ENCODE data around the gene TPCN1.
"Not testable (repeated sequence)": the region's sequence is repeated elsewhere in the genome, so short reads cannot be mapped to it uniquely, and the experiment has no call there.

The TPCN1 gene

DNA sequence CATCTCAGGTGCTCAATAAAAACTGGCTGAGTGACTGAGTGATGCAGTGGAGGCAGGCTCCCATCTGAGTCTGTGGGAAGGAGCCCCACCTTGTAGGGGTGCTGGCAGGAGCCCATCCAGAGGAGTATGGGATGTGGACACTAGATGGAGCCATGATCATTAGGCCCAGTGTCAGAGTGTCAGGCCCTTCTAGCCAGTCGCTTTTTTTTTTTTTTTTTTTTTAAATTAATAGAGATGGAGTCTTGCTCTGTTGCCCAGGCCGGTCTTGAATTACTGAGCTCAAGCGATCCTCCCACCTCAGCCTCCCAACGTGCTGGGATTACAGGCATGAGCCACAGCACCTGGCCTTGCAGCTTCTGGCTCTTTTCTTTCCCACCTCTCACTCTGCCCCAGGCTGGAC is 24.3 kb upstream of the TPCN1 start:
- peak; percentile 61 for DNase-seq (ENCODE audit: low spot score)

GRCh38 chr12:113197518-113198077 is 23.7 kb upstream of the TPCN1 start:
- DNase-seq (ENCODE audit: low spot score): no peak

DNA sequence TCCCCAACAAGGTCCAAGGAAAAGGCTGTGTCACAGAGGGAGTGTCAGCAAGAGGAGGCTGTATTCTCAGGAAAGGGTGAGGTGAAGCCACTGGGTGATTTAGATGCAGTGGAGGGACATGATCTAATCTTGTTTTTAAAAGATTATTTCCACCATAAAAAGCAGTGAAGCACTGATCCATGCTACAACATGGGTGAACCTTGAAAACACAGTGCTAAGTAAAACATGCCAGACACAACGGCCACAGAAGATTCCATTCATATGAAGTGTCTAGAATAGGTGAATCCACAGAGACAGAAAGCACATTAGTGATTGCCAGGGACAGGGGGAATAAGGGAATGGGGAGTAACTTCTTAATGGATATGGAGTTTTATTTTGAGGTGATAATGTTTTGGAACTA is 23.0 kb upstream of the TPCN1 start:
- DNase-seq (ENCODE audit: low spot score): no peak

DNA sequence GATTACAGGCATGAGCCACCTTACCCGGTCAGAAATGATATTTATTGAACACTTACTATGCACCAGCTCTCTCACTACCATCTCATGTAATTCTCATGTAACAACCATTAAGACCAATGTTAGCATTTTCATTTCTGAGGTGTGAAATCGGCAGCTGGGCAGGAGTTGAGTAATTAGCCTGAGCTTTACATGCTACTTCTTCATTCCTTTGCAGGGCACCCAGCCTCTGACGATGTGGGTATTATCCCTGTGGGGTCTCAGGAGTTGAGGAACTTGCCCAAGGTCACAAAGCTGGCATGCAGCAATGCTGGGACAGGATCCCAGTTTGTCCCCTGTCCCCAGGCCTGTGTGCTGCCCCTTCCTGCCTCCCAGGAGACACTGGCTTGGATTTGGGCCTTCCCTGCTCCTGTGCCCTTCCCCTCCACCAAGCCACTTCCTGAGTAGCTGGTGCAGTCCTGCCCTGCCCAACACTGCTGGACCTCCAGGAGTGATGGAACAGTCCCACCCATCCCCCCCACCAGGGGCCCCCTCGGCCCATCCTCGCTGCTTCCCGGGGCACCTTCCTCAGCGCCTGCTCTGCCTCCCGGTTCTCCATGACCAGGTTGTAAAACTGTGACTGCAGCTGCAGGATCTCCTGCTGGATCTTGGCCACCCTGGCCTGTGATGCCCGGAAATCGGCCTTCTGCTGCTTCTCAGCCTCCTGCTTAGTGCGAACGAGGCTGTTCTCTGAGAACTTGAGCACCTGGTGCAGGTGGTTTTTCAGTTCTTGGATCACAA is 21.1 kb upstream of the TPCN1 start:
- DNase-seq (ENCODE audit: low spot score): no peak

DNA sequence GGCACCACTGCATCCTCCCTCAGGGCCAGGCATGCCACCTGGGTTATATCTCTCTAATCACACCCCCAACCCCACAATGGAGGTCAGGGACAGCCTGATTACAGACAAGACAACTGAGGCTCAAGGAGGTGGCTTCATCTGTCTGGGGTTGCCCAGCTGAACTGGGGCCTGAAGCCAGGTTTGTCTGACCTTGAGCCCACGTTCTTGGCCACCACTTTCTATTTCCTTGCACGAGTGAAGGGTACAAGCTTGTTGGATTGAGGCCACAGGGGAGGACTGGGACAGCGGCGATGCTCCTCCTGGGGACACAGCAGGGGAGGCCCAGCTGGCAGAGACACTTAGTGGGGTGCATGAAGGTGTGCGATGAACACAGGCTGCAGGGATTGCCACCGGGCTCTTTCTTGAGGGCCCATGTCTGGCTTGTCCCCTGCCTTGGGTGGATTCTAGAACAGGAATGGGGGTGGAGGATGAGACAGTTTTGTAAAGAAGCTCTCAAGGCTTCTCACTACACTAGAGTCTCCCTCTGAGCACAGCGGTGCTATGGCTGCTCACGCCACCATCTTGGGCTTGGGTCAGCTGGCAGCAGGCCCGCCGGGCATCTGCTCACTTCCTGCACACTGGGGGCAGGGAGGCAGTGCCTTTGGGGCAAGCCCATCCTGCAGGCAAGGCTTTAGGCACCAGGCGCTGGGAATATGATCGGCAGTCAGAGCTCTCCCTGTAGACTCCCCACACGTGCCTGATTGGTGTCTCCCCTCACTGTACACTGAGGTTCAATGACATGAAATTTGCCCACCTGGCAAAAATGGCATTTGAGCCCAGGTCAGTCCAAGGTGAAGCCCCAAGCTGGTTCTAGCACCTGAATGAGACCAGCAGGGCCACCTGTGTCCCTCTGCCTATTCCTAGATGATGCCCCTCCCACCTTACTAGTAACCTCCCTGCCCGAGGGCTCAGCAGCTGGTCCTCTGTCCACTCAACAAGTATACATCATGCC is 19.8 kb upstream of the TPCN1 start:
- DNase-seq (ENCODE audit: low spot score): no peak

GRCh38 chr12:113202300-113203075 is 18.8 kb upstream of the TPCN1 start:
- no peak for DNase-seq (ENCODE audit: low spot score)

- DNase-seq (ENCODE audit: low spot score): no peak
Observed at GRCh38 chr12:113203852-113204760, 17.2 kb upstream of the TPCN1 start.

- no peak for DNase-seq (ENCODE audit: low spot score)
Observed at GRCh38 chr12:113204804-113205203, 16.5 kb upstream of the TPCN1 start.

- DNase-seq (ENCODE audit: low spot score): not testable (repeated sequence)
Observed at GRCh38 chr12:113206802-113207201, 14.5 kb upstream of the TPCN1 start.

DNA sequence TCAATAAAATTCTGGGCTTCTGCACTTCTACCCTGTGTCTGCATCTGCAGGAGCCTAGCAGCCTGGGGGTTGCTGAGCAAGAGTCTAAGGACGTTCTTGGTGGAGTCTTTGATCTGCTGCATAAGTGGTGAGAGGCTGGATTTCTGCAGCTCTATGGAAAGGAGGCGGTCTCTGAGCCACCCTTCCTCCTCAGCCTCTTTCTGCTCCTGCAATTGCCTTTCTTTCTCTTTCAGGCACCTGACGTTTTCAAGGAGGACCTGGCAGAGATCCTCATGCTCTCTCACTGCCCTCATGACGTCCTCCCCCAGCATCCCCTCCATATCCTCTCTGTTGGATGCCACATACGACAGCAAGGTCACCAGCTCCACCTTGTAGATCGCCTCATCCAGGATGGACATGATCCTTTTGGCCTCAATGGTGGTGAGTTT is 13.6 kb upstream of the TPCN1 start:
- no peak for DNase-seq (ENCODE audit: low spot score)

GRCh38 chr12:113208041-113208934 is 13.0 kb upstream of the TPCN1 start:
- no peak for DNase-seq (ENCODE audit: low spot score)

GRCh38 chr12:113211160-113211559 is 10.1 kb upstream of the TPCN1 start:
- no peak for DNase-seq (ENCODE audit: low spot score)

GRCh38 chr12:113214895-113215400 is 6.3 kb upstream of the TPCN1 start:
- DNase-seq (ENCODE audit: low spot score): peak; percentile 89

- DNase-seq (ENCODE audit: low spot score): no peak
Observed at GRCh38 chr12:113216027-113216426, 5.2 kb upstream of the TPCN1 start.

DNA sequence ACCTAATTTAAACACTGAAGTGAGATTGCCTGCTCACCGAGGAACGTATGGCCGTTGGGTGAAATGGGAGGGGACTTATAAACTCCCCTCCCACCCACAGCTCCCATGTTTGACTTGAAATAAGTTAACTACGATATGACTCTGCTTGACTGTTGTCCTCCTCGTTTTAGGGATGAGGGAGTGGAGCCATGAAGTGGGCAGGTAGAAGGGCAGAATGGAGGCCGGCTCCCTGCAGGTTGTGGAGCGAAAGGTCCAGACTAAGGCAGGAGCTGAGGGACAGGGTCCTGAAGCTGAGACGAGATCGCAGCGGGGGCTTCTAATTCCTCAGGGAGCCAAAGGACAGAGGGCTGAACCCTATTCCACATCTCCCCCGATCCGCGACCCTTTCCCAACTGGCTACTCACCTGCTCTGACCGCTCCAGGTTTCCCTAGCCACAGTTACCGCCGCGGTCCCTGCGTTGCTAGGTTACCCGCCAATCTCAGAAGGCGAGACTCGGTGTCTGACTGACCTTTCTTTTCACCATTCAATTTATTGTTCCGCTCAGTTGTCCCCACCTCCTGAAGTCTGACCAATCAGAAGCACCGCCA is 577 bp upstream of the TPCN1 start:
- DNase-seq (ENCODE audit: low spot score): no peak

DNA sequence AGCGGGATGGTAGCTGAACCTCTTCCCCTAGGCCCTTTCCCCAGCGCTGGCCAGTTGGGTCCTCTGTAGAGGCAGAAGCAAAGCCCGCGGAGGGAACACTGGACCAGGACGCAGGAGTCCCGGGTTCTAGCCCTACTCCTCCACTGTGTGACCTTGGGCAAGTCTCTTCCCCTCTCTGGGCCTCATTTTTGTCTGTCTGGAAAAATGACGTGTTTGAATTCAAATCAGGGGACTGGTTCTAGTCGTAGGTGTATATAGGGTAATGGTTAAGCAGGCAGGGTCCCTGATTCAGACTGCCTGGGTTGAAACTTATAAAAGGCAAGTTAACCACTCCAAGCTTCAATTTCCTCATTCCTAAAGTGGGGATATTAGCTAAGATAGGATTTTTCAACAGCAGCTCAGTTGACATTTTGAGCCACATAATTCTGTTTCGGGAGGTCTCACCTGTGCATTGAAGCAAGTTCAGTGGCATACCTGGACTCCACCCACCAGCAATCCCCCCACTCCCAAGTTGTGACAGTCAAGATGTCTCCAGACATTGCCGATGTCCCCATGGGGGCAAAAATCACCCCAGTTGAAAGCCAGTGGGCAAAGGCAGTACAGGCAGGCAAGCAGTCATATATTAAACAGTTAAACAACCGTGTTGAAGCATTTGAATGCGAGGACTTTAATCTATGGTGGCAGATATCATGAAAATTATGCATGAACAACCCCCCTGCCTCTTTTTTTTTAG is 899 bp downstream of the TPCN1 start:
- DNase-seq (ENCODE audit: low spot score): no peak

DNA sequence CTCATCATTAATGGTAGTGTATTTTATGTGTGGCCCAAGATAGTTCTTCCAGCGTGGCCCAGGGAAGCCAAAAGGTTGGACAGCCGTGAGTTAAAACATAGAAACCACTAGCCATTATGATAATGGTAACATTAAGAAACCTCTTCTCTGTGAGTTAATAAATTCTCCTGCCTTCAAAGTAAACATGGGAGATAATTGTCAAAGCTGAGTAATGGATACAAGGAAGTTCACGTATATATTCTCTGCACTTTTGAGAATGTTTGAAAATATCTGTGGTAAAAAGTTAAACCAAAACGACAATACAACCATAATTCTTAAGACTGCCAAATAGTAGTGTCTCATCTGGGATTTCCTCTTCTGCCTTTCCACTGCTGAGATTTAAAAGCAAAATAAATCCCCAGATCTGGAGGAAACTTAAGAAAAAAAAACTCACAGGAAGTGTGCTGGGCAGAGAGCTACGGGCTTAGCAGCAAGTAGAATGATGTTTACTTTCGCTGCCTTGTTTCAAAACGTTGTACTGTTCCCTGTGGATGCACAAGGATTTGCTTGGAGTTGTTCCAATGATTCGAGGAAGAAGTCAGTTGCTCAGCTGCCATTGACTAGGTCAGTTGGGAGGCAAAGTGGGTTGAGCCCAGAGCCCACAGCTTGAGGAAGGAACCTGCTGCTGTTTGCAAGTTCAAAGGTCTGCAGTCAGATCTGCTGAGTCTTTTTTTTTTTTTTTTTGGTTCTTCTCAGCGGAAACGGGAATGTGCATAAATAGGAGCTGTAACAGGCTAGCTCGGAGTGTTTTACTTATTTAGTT is 1.7 kb downstream of the TPCN1 start:
- peak; percentile 93 for DNase-seq (ENCODE audit: low spot score)

DNA sequence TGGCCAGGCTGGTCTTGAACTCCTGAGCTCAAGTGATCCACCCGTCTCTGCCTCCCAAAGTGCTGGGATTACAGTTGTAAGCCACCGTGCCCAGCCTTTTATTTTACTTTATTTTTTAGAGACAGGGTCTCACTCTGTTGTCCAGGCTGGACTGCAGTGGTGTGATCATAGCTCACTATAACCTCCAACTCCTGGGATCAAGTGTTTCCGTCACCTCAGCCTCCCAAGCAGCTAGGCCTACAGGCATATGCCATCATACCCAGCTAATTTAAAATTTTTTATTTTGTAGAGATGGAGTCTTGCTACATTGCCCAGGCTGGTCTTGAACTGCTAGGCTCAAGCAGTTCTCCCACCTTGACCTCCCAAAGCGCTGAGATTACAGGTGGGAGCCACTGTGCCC is 3.7 kb downstream of the TPCN1 start:
- no peak for DNase-seq (ENCODE audit: low spot score)
